Activated B cell treated with CpG ODN at 0.5 μM for 24 hours (primary cell): ENCODE results near the gene MME. TPM values are rescaled to one million over a fixed set of nuclear protein-coding genes. Genes with fewer than 3 reads are reported as not detected.

ENCODE experiments used
- ATAC-seq: fragments of 200-7000 bp; cut with Tn5 transposase; one replicate; pipeline ENCODE4 v1.10.0; 2021; ENCODE audit warnings: low read depth, mild to moderate bottlenecking, moderate library complexity
- CTCF ChIA-PET: fragments of 350-600 bp; sonication (Branson Sonifier 250); formaldehyde crosslinking; loops from one replicate; lab custom pipeline; 2021; ENCODE audit warnings: antibody characterized with exemption; lab: Charles Lee
- POLR2A ChIA-PET: fragments of 350-600 bp; sonication (Branson Sonifier 250); formaldehyde crosslinking; loops from one replicate; lab custom pipeline; 2021; ENCODE audit warnings: antibody characterized with exemption; lab: Charles Lee
- DNase-seq: peaks from one replicate; pipeline ENCODE4 v3.0.0; 2022
- H3K27ac Mint-ChIP-seq: one replicate; pipeline ENCODE4 v1.8.0; 2020; ENCODE audit warnings: mixed read lengths
- H3K27me3 Mint-ChIP-seq: one replicate; pipeline ENCODE4 v1.8.0; 2021; ENCODE audit warnings: mixed read lengths
- H3K36me3 Mint-ChIP-seq: one replicate; pipeline ENCODE4 v1.8.0; 2021; ENCODE audit warnings: low read depth, mixed read lengths
- H3K4me1 Mint-ChIP-seq: one replicate; pipeline ENCODE4 v1.8.0; 2021; ENCODE audit warnings: mixed read lengths
- H3K4me3 Mint-ChIP-seq: one replicate; pipeline ENCODE4 v1.8.0; 2020; ENCODE audit warnings: mild to moderate bottlenecking, mixed read lengths
- H3K9me3 Mint-ChIP-seq: one replicate; pipeline ENCODE4 v1.8.0; 2020; ENCODE audit warnings: mixed read lengths
- CTCF ChIP-seq: fragments of 200-600 bp; IDR thresholded peaks from one replicate; pipeline ENCODE4 v1.8.0; 2022; ENCODE audit warnings: antibody characterized with exemption, mild to moderate bottlenecking
- intact Hi-C: fragments of 100-400 bp; cut with micrococcal nuclease; formaldehyde crosslinking; loops from one replicate; pipeline ENCODE4 v1.15.1; 2024
- total RNA-seq: library from RNA; stranded (reverse); gene quantifications from 2 replicates; pipeline ENCODE4 v1.2.3, GENCODE V29; 2022

The MME gene
- total RNA-seq: 2.1 and 3.4 TPM in 2 replicates

GRCh38 chr3:155079746-155080487 is at the start of gene MME:
Gene MME (plus strand): TSS chr3:155080319. CDS start chr3:155084168, 3,849 bp downstream.
- ChIA-PET CTCF (no interaction called here), POLR2A (interaction anchor here (0.6 to 1.1 kb wide), 3 partner anchors 12 to 126 kb away, joined by 3 read pairs; no protein-coding TSS in a partner anchor)
- intact Hi-C loops: loop anchor here (1.0 to 10.0 kb wide), 2 partner anchors 31 to 245 kb away; no protein-coding TSS in a partner anchor
- Mint-ChIP-seq H3K36me3 (no peaks in the 10 kb centered on the region), H3K27me3 (peaks cover 26% of the 10 kb centered on the region), H3K4me1 (peaks cover 18% of the 10 kb centered on the region), H3K4me3 (peak within 1 kb of the TSS; percentile 80), H3K27ac (no peak within 1 kb of the TSS), H3K9me3 (peaks cover 6% of the 10 kb centered on the region)
- DNase-seq (peak; percentile 22), ATAC-seq (peak; percentile 52)
- TF ChIP-seq CTCF: no peak

- Mint-ChIP-seq H3K4me1 (no peaks in the 10 kb centered on the region), H3K27ac (no peak overlapping the region), H3K27me3 (no peaks in the 10 kb centered on the region), H3K9me3 (peaks cover 6% of the 10 kb centered on the region), H3K36me3 (no peaks in the 10 kb centered on the region), H3K4me3 (no peak overlapping the region)
- ATAC-seq (no peak), DNase-seq (no peak)
- intact Hi-C loops: no loop called here
- no peak for TF ChIP-seq CTCF
- CTCF ChIA-PET: no interaction called here
- POLR2A ChIA-PET: no interaction called here
Observed at GRCh38 chr3:155031186-155031585, 48.9 kb upstream of the MME start.

- H3K9me3 Mint-ChIP-seq: peaks cover 6% of the 10 kb centered on the region
- no peak for DNase-seq
- ChIA-PET CTCF (no interaction called here), POLR2A (no interaction called here)
- TF ChIP-seq CTCF: no peak
- ATAC-seq: no peak
- no peak overlapping the region for H3K27ac Mint-ChIP-seq
- no peaks in the 10 kb centered on the region for H3K4me1 Mint-ChIP-seq
- intact Hi-C loops: no loop called here
- no peak overlapping the region for H3K4me3 Mint-ChIP-seq
- no peaks in the 10 kb centered on the region for H3K27me3 Mint-ChIP-seq
- no peaks in the 10 kb centered on the region for H3K36me3 Mint-ChIP-seq
Observed at GRCh38 chr3:155032918-155033317, 47.2 kb upstream of the MME start.

- ATAC-seq (no peak), DNase-seq (no peak)
- peaks cover 2% of the 10 kb centered on the region for H3K9me3 Mint-ChIP-seq
- ChIA-PET CTCF (no interaction called here), POLR2A (no interaction called here)
- no peaks in the 10 kb centered on the region for H3K4me1 Mint-ChIP-seq
- intact Hi-C loops: no loop called here
- no peaks in the 10 kb centered on the region for H3K36me3 Mint-ChIP-seq
- H3K27ac Mint-ChIP-seq: no peak overlapping the region
- no peaks in the 10 kb centered on the region for H3K27me3 Mint-ChIP-seq
- no peak for TF ChIP-seq CTCF
- H3K4me3 Mint-ChIP-seq: no peak overlapping the region
Observed at GRCh38 chr3:155034786-155035185, 45.3 kb upstream of the MME start.

GRCh38 chr3:155035553-155035952 is 44.6 kb upstream of the MME start:
- DNase-seq: no peak
- Mint-ChIP-seq H3K4me3 (no peak overlapping the region), H3K27me3 (no peaks in the 10 kb centered on the region), H3K27ac (no peak overlapping the region), H3K9me3 (no peaks in the 10 kb centered on the region), H3K36me3 (no peaks in the 10 kb centered on the region), H3K4me1 (no peaks in the 10 kb centered on the region)
- POLR2A ChIA-PET: no interaction called here
- intact Hi-C loops: no loop called here
- no peak for ATAC-seq
- no peak for TF ChIP-seq CTCF
- CTCF ChIA-PET: no interaction called here
